PC-9 (cell line): ENCODE results near the gene FXYD3. TPM values are rescaled to one million over a fixed set of nuclear protein-coding genes. Genes with fewer than 3 reads are reported as not detected.

Source experiments
- BruUV-seq: library from RNA; stranded (reverse); fragments of 400-500 nt; replicated peaks from 2 replicates; lab custom pipeline; 2021; lab: Mats Ljungman, UMichigan
- CTCF ChIA-PET: fragments of 300-600 bp; sonication (Branson Sonifier 250); formaldehyde crosslinking; loops from one replicate; lab custom pipeline; 2022; ENCODE audit warnings: antibody characterized with exemption; lab: Charles Lee
- POLR2A ChIA-PET: fragments of 300-600 bp; sonication (Branson Sonifier 250); formaldehyde crosslinking; loops from one replicate; lab custom pipeline; 2022; ENCODE audit warnings: antibody characterized with exemption; ENCODE audit not compliant: unreplicated experiment; lab: Charles Lee
- DNase-seq, 2 experiments: peaks; one replicate each; pipeline versions ENCODE4 v3.0.0 to v3.0.0-alpha.2; 2015 to 2022; ENCODE audit warnings: mixed read lengths in 1 of 2
- H2AFZ ChIP-seq: fragments of 200-600 bp; sonication (generic); 2 replicates; pipeline ENCODE4 v1.8.1; 2017; ENCODE audit warnings: antibody characterized with exemption
- H3F3A ChIP-seq: fragments of 200-600 bp; sonication (generic); 2 replicates; pipeline ENCODE4 v1.8.1; 2017; ENCODE audit warnings: antibody characterized with exemption, mild to moderate bottlenecking, low read depth; ENCODE audit not compliant: insufficient read depth
- H3K27ac ChIP-seq: fragments of 200-600 bp; sonication (generic); 2 replicates; pipeline ENCODE4 v1.6.1; 2016; ENCODE audit warnings: mixed run types
- H3K27me3 ChIP-seq: fragments of 200-600 bp; sonication (generic); 2 replicates; pipeline ENCODE4 v1.6.1; 2016; ENCODE audit warnings: low read depth, mixed run types; ENCODE audit not compliant: insufficient read depth
- H3K36me3 ChIP-seq: fragments of 200-600 bp; sonication (generic); 2 replicates; pipeline ENCODE4 v1.6.1; 2016; ENCODE audit warnings: low read depth, mixed run types
- H3K4me1 ChIP-seq: fragments of 200-600 bp; sonication (generic); replicated peaks from 2 replicates; pipeline ENCODE4 v1.6.1; 2016; ENCODE audit warnings: mixed run types; ENCODE audit not compliant: insufficient read depth
- H3K4me2 ChIP-seq: fragments of 200-600 bp; sonication (generic); 2 replicates; pipeline ENCODE4 v1.6.1; 2017; ENCODE audit warnings: mixed run types
- H3K4me3 ChIP-seq: fragments of 200-600 bp; sonication (generic); 2 replicates; pipeline ENCODE4 v1.6.1; 2016; ENCODE audit warnings: mixed run types
- H3K79me2 ChIP-seq: fragments of 200-600 bp; sonication (generic); 2 replicates; pipeline ENCODE4 v1.6.1; 2017; ENCODE audit warnings: low read depth, mixed run types
- H3K9me2 ChIP-seq: fragments of 200-600 bp; sonication (generic); 2 replicates; pipeline ENCODE4 v1.8.1; 2017; ENCODE audit warnings: mild to moderate bottlenecking; ENCODE audit not compliant: insufficient read depth
- H3K9me3 ChIP-seq: fragments of 200-600 bp; sonication (generic); 2 replicates; pipeline ENCODE4 v1.8.1; 2016; ENCODE audit warnings: low read depth; ENCODE audit not compliant: insufficient read depth
- H4K20me1 ChIP-seq: fragments of 200-600 bp; sonication (generic); 2 replicates; pipeline ENCODE4 v1.8.1; 2017; ENCODE audit not compliant: insufficient read depth
- CTCF ChIP-seq: fragments of 200-600 bp; sonication (generic); conservative IDR thresholded peaks from 2 replicates; pipeline ENCODE4 v1.6.1; 2017; ENCODE audit warnings: mixed run types, antibody characterized with exemption, mild to moderate bottlenecking, moderate library complexity
- EZH2 ChIP-seq: fragments of 200-600 bp; sonication (generic); IDR thresholded peaks from 2 replicates; pipeline ENCODE4 v1.8.0; 2017; ENCODE audit warnings: antibody characterized with exemption, low read depth
- intact Hi-C: fragments of 100-400 bp; cut with micrococcal nuclease; formaldehyde crosslinking; loops from one replicate; pipeline ENCODE4 v1.10.0; 2022; ENCODE audit not compliant: unreplicated experiment
- total RNA-seq: library from RNA; stranded (reverse); gene quantifications from 2 replicates; pipeline ENCODE4 v1.2.3, GENCODE V29; 2021

The FXYD3 gene
- total RNA-seq, 1 experiment from 2014 or later, result 287 TPM

GRCh38 chr19:35165200-35166058 lies 49.8 kb downstream of the FXYD3 start:
- BruUV-seq, result no TSS peak
- Histone ChIP-seq H3K79me2 (peaks cover 24% of the 10 kb centered on the region), H4K20me1 (no peaks in the 10 kb centered on the region), H3K36me3 (peaks cover 68% of the 10 kb centered on the region), H3K9me3 (peaks cover 15% of the 10 kb centered on the region; the same call in 1 of the 2 replicates), H2AFZ (no peak overlapping the region), H3K27me3 (no peaks in the 10 kb centered on the region), H3K4me3 (peak overlapping the region; percentile 34), H3K4me1 (peaks cover 91% of the 10 kb centered on the region), H3K4me2 (peak overlapping the region; percentile 64), H3F3A (peaks cover 98% of the 10 kb centered on the region), H3K9me2 (no peaks in the 10 kb centered on the region), H3K27ac (peak overlapping the region; percentile 97)
- CTCF ChIA-PET, result no interaction called here
- intact Hi-C loops, result no loop called here
- no peak for DNase-seq
- POLR2A ChIA-PET, result no interaction called here
- TF ChIP-seq EZH2 (no peak), CTCF (no peak)

GRCh38 chr19:35166100-35167063 lies 50.8 kb downstream of the FXYD3 start:
- TF ChIP-seq CTCF, result no peak
- TF ChIP-seq EZH2, result no peak
- intact Hi-C loops, result no loop called here
- ChIA-PET POLR2A (no interaction called here), CTCF (no interaction called here)
- Histone ChIP-seq H3K4me1 (peaks cover 85% of the 10 kb centered on the region), H3F3A (peaks cover 94% of the 10 kb centered on the region), H3K9me2 (no peaks in the 10 kb centered on the region), H3K36me3 (peaks cover 65% of the 10 kb centered on the region), H3K9me3 (peaks cover 15% of the 10 kb centered on the region; the same call in 1 of the 2 replicates), H3K4me2 (0 out of 2 replicates have a peak overlapping the region, but pooled peaks have one; percentile 71), H3K79me2 (peaks cover 24% of the 10 kb centered on the region), H3K4me3 (no peak overlapping the region), H4K20me1 (no peaks in the 10 kb centered on the region), H2AFZ (no peak overlapping the region), H3K27ac (peak overlapping the region; percentile 97), H3K27me3 (no peaks in the 10 kb centered on the region)
- DNase-seq, result no peak
- BruUV-seq, result no TSS peak
